K562 (cell line): Measurements from ENCODE around the gene SRSF11. TPM values are rescaled to one million over a fixed set of nuclear protein-coding genes. Genes with fewer than 3 reads are reported as not detected.

ENCODE experiments used
- ASH1L ChIP-seq: fragments of 450-650 bp; IDR thresholded peaks from 2 replicates; pipeline ENCODE4 v1.6.1; 2018; ENCODE audit warnings: borderline replicate concordance, mild to moderate bottlenecking, low read depth; ENCODE audit not compliant: partially characterized antibody
- ELF1 ChIP-seq: fragments of 200-800 bp; sonication (Bioruptor generic); IDR thresholded peaks from 2 replicates; pipeline ENCODE4 v1.6.1; 2016; ENCODE audit warnings: missing genetic modification characterization, missing compliant biosample characterization
- ELK1 ChIP-seq: sonication (generic); formaldehyde crosslinking; IDR thresholded peaks from 2 replicates; pipeline ENCODE4 v1.8.1; 2022; ENCODE audit warnings: missing genetic modification reagents
- ETS1 ChIP-seq: conservative IDR thresholded peaks from 2 replicates; pipeline ENCODE4 v1.6.1; 2011; ENCODE audit warnings: low read depth, mild to moderate bottlenecking, low read length; ENCODE audit not compliant: control insufficient read depth
- FOXK2 ChIP-seq, 2 experiments: fragments of 450-650 bp; IDR thresholded peaks in 1 of 2; conservative IDR thresholded peaks in 1 of 2; 2 replicates each; pipeline ENCODE4 v1.6.1; 2016; ENCODE audit warnings: low read depth in 2 of 2, mild to moderate bottlenecking in 1 of 2
- GABPA ChIP-seq: fragments of 200-800 bp; sonication (Bioruptor generic); conservative IDR thresholded peaks from 2 replicates; pipeline ENCODE4 v1.6.1; 2016; ENCODE audit warnings: low read depth, missing genetic modification characterization, missing compliant biosample characterization
- GTF2F1 ChIP-seq: IDR thresholded peaks from 2 replicates; pipeline ENCODE4 v1.6.1; 2011; ENCODE audit warnings: low read depth, low read length, improper control_type of control experiment
- HEY1 ChIP-seq: fragments of 250-450 bp; sonication (Bioruptor Pico); IDR thresholded peaks from 2 replicates; pipeline ENCODE4 v1.5.0; 2020; ENCODE audit warnings: mild to moderate bottlenecking, moderate library complexity, borderline replicate concordance
- HSF4 ChIP-seq: fragments of 250-450 bp; sonication (Bioruptor Pico); IDR thresholded peaks from 2 replicates; pipeline ENCODE4 v2.1.2; 2022; ENCODE audit warnings: mild to moderate bottlenecking, moderate library complexity, borderline replicate concordance
- MNT ChIP-seq, 2 experiments: fragments of 450-650 bp; conservative IDR thresholded peaks; 2 replicates each; pipeline ENCODE4 v1.6.1; 2017; ENCODE audit warnings: mild to moderate bottlenecking in 2 of 2, moderate library complexity in 2 of 2
- MXD1 ChIP-seq: fragments of 250-450 bp; sonication (Bioruptor Pico); IDR thresholded peaks from 2 replicates; pipeline ENCODE4 v1.8.0; 2021; ENCODE audit warnings: borderline replicate concordance, mild to moderate bottlenecking, moderate library complexity; ENCODE audit not compliant: poor library complexity, severe bottlenecking
- SNIP1 ChIP-seq: fragments of 450-650 bp; IDR thresholded peaks from 2 replicates; pipeline ENCODE4 v1.7.1; 2017; ENCODE audit warnings: low read depth, mild to moderate bottlenecking
- TFAM ChIP-seq: fragments of 250-450 bp; sonication (Bioruptor Pico); conservative IDR thresholded peaks from 2 replicates; pipeline ENCODE4 v1.5.0; 2021; ENCODE audit warnings: mild to moderate bottlenecking, moderate library complexity
- ZKSCAN1 ChIP-seq: fragments of 150-350 bp; IDR thresholded peaks from 2 replicates; pipeline ENCODE4 v1.6.1; 2016; ENCODE audit warnings: low read depth, low read length
- ZNF449 ChIP-seq: fragments of 250-450 bp; sonication (Bioruptor Pico); IDR thresholded peaks from 2 replicates; pipeline ENCODE4 v1.8.0; 2022; ENCODE audit warnings: moderate library complexity, mild to moderate bottlenecking, inconsistent platforms
- polyA plus RNA-seq, 8 experiments: library from polyadenylated mRNA; depleted of rRNA in 4 of 8; stranded (reverse) in 5 of 8; unstranded in 3 of 8; fragments of >200 nt; fragmentation: Nextera tagmentation in 2 of 8; fragmentation: Illumina TruSeq in 1 of 8; extraction: Ambion mirVana in 2 of 8; extraction: Trizol in 1 of 8; gene quantifications; 2 replicates each; pipeline versions ENCODE4 v1.2.1 to v1.2.3, GENCODE V29; 2011 to 2014; ENCODE audit warnings: inconsistent platforms in 1 of 8, missing spikeins in 1 of 8
- total RNA-seq, 7 experiments: library from RNA; depleted of rRNA in 6 of 7; stranded (reverse); fragments of >200 nt in 6 of 7; fragmentation: Illumina TruSeq in 2 of 7; extraction: Trizol in 2 of 7; gene quantifications; 2 replicates each; pipeline versions ENCODE4 v1.2.1 to v1.2.3, GENCODE V29; 2011 to 2021; ENCODE audit warnings: low replicate concordance in 1 of 7
- TF ChIP-seq, protein P1 (sequence below): fragments of 450-650 bp; formaldehyde crosslinking; IDR thresholded peaks from 2 replicates; pipeline ENCODE4 v1.4.0; 2020; ENCODE audit warnings: mild to moderate bottlenecking, moderate library complexity

Gene SRSF11
- total and polyA plus RNA-seq, 9 of the 15 experiments (the other 6 are each of a cell fraction or from before 2014, with no cell fraction given), result 76.9 to 418 (median 190) TPM

- TF ChIP-seq ETS1 (peak; percentile 44; the same call in 1 of the 2 replicates), ELF1 (no peak), FOXK2 (conservative IDR thresholded peaks at IDR 0.05 in 1 of 2, IDR thresholded peaks at IDR 0.05 in 1 of 2; ENCODE audit: low read depth in 2 of 2) (peak; percentile 58 to 62; a peak in 1 of 4 replicates), GABPA (0 out of 2 replicates have a peak, but pooled peaks have one; percentile 8), ZNF449 (no peak), TFAM (no peak), ELK1 (no peak), ZKSCAN1 (0 out of 2 replicates have a peak, but pooled peaks have one; percentile 46), SNIP1 (no peak), GTF2F1 (no peak; the same call in 1 of the 2 replicates), MXD1 (CRISPR knock-in tag) (peak; percentile 26), ASH1L (no peak), HEY1 (CRISPR knock-in tag) (no peak), MNT (conservative IDR thresholded peaks at IDR 0.05) (peak; percentile 82 to 93), HSF4 (CRISPR knock-in tag) (no peak)
- TF ChIP-seq, protein P1, sequence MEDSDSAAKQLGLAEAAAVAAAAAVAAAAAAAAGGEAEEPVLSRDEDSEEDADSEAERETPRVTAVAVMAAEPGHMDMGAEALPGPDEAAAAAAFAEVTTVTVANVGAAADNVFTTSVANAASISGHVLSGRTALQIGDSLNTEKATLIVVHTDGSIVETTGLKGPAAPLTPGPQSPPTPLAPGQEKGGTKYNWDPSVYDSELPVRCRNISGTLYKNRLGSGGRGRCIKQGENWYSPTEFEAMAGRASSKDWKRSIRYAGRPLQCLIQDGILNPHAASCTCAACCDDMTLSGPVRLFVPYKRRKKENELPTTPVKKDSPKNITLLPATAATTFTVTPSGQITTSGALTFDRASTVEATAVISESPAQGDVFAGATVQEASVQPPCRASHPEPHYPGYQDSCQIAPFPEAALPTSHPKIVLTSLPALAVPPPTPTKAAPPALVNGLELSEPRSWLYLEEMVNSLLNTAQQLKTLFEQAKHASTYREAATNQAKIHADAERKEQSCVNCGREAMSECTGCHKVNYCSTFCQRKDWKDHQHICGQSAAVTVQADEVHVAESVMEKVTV, result no peak
These were observed at the start of gene SRSF11 (continued) for GRCh38 chr1:70221238-70222121.
